Measurements from ENCODE around the gene RNFT2. TPM values are rescaled to one million over a fixed set of nuclear protein-coding genes. Genes with fewer than 3 reads are reported as not detected.

RNFT2 gene
- total RNA-seq, 1 donor from 2014 or later, result 20.0 TPM

DNA sequence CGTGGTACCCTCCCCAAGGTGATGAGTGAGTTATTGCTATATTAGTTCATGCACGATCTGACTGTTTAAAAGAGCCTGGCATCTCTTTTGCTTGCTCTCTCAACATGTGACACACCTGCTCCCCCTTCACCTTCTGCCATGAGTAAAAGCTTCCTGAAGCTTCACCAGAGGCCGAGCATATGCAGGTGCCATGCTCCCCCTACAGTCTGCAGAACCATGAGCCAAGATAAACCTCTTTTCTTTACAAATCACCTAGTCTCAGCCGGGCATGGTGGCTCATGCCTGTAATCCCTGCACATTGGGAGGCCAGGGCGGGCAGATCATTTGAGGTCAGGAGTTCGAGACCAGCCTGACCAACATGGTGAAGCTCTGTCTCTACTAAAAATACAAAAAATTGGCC, 61.8 kb downstream of the RNFT2 start:
- Mint-ChIP-seq H3K27ac (ENCODE audit: unreplicated experiment) (no peak overlapping the region), H3K9me3 (ENCODE audit: unreplicated experiment) (no peaks in the 10 kb centered on the region), H3K27me3 (ENCODE audit: unreplicated experiment) (peaks cover 4% of the 10 kb centered on the region), H3K4me1 (ENCODE audit: unreplicated experiment) (no peaks in the 10 kb centered on the region), H3K36me3 (ENCODE audit: low read depth, unreplicated experiment) (peaks cover 16% of the 10 kb centered on the region), H3K4me3 (ENCODE audit: unreplicated experiment) (no peak overlapping the region)
- no peak for DNase-seq (ENCODE audit: low spot score)
- TF ChIP-seq, protein P1, sequence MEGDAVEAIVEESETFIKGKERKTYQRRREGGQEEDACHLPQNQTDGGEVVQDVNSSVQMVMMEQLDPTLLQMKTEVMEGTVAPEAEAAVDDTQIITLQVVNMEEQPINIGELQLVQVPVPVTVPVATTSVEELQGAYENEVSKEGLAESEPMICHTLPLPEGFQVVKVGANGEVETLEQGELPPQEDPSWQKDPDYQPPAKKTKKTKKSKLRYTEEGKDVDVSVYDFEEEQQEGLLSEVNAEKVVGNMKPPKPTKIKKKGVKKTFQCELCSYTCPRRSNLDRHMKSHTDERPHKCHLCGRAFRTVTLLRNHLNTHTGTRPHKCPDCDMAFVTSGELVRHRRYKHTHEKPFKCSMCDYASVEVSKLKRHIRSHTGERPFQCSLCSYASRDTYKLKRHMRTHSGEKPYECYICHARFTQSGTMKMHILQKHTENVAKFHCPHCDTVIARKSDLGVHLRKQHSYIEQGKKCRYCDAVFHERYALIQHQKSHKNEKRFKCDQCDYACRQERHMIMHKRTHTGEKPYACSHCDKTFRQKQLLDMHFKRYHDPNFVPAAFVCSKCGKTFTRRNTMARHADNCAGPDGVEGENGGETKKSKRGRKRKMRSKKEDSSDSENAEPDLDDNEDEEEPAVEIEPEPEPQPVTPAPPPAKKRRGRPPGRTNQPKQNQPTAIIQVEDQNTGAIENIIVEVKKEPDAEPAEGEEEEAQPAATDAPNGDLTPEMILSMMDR (IDR thresholded peaks at IDR 0.05; ENCODE audit: unreplicated experiment), result no peak

DNA sequence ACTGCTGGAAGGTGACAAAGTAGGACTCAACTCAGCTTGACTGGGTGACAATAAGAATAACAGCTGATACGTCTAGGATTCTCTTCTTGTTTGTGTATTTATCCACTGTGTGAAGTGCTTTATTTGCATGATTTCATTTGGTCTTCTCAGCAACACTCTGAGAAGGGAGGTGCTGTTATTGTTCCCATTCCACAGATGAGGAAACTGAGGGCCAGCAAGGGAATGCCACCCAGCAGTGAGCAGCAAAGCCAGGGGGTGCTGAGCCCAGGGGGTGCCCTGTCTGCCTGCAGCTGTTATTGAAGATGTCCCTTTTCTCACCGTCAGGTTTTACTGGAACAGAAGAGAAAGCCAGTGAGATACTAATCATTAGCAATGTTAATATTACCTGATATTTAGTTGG, 62.8 kb downstream of the RNFT2 start:
- H3K4me1 Mint-ChIP-seq (ENCODE audit: unreplicated experiment), result no peaks in the 10 kb centered on the region
- H3K27me3 Mint-ChIP-seq (ENCODE audit: unreplicated experiment), result peaks cover 4% of the 10 kb centered on the region
- no peak overlapping the region for H3K4me3 Mint-ChIP-seq (ENCODE audit: unreplicated experiment)

DNA sequence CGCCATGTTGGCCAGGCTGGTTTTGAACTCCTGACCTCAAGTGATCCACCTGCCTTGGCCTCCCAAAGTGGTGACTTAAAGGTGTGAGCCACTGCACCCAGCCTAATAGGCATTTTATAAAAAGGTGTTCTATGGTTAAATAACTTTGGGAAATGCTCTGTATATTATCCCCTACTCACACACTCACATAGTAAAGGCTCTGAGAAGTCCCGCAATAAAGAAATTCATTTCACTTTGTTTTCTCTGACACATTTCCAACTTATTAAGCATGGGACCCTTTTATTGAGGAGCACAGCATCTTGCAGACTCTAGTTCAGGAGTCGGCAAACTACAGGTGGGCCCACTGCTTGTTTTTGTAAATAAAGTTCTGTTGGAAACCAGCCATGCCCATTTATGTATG, 63.9 kb downstream of the RNFT2 start:
- Mint-ChIP-seq H3K4me3 (ENCODE audit: unreplicated experiment) (no peak overlapping the region), H3K4me1 (ENCODE audit: unreplicated experiment) (no peaks in the 10 kb centered on the region), H3K36me3 (ENCODE audit: low read depth, unreplicated experiment) (peaks cover 16% of the 10 kb centered on the region), H3K27ac (ENCODE audit: unreplicated experiment) (no peak overlapping the region), H3K9me3 (ENCODE audit: unreplicated experiment) (no peaks in the 10 kb centered on the region), H3K27me3 (ENCODE audit: unreplicated experiment) (peaks cover 2% of the 10 kb centered on the region)
- no peak for DNase-seq (ENCODE audit: low spot score)
- TF ChIP-seq, protein P1 (IDR thresholded peaks at IDR 0.05; ENCODE audit: unreplicated experiment), result no peak

More for the DNA sequence above, 62.8 kb downstream of the RNFT2 start:
- H3K27ac Mint-ChIP-seq (ENCODE audit: unreplicated experiment), result no peak overlapping the region
- no peaks in the 10 kb centered on the region for H3K9me3 Mint-ChIP-seq (ENCODE audit: unreplicated experiment)
- DNase-seq (ENCODE audit: low spot score), result no peak
- TF ChIP-seq, protein P1 (IDR thresholded peaks at IDR 0.05; ENCODE audit: unreplicated experiment), result no peak
- H3K36me3 Mint-ChIP-seq (ENCODE audit: low read depth, unreplicated experiment), result peaks cover 16% of the 10 kb centered on the region

DNA sequence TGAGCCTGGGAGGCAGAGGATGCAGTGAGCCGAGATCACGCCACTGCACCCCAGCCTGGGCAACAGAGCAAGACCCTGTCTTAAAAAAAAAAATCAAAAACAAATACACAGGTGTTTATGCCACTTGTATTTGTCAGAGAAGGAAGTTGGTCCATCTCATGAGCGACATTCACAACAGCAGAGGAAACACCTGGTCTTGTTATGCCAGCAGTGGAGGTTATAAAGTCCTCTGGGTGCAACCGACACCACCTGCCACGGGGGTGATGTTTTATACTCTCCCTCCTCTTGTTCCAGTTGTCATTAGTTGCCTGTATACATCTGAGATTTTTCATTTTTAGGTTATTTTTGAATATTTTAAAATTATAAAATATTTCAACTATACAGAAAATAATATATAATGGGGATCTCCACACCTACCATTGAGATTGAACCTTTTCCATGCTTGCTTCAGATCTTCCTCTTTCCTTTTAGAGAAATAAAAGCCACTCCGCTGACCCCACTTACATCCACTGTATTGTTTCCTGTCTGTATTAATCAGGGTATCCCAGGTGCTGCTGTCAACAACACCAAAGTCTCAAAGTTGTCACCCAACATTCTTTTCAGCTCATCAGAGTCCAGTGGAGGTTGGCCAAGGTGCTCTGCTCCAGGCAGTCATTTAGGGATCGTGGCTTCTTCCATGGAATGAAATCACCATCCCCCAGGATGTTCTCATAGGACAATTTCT, 65.1 kb downstream of the RNFT2 start:
- Mint-ChIP-seq H3K9me3 (ENCODE audit: unreplicated experiment) (no peaks in the 10 kb centered on the region), H3K4me1 (ENCODE audit: unreplicated experiment) (no peaks in the 10 kb centered on the region), H3K36me3 (ENCODE audit: low read depth, unreplicated experiment) (peaks cover 10% of the 10 kb centered on the region), H3K27me3 (ENCODE audit: unreplicated experiment) (no peaks in the 10 kb centered on the region), H3K27ac (ENCODE audit: unreplicated experiment) (no peak overlapping the region), H3K4me3 (ENCODE audit: unreplicated experiment) (no peak overlapping the region)
- no peak for DNase-seq (ENCODE audit: low spot score)
- TF ChIP-seq, protein P1 (IDR thresholded peaks at IDR 0.05; ENCODE audit: unreplicated experiment), result no peak

DNA sequence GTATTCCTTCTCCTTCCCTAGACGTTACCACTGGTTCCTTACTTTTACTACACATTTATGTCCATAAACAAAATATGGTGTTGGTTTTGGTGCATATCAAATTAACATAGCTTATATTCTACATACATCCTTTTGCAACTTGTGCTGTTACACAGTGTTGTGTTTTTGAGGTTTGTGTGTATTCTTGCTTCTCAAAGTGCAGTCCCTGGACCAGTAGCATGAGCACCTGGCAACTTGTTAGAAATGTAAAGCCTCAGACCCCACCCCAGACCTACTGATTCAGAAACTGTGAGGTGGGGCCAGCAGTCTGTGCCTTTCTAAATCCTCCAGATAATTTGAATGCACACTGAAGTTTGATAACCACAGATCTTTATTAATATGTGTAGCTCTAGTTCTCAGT, 65.9 kb downstream of the RNFT2 start:
- no peak for DNase-seq (ENCODE audit: low spot score)
- Mint-ChIP-seq H3K4me1 (ENCODE audit: unreplicated experiment) (no peaks in the 10 kb centered on the region), H3K9me3 (ENCODE audit: unreplicated experiment) (no peaks in the 10 kb centered on the region), H3K4me3 (ENCODE audit: unreplicated experiment) (no peak overlapping the region), H3K27ac (ENCODE audit: unreplicated experiment) (no peak overlapping the region), H3K36me3 (ENCODE audit: low read depth, unreplicated experiment) (peaks cover 10% of the 10 kb centered on the region), H3K27me3 (ENCODE audit: unreplicated experiment) (no peaks in the 10 kb centered on the region)
- TF ChIP-seq, protein P1 (IDR thresholded peaks at IDR 0.05; ENCODE audit: unreplicated experiment), result no peak

All from endothelial cell (in vitro differentiated cells).